Muscle layer of colon (tissue), 2 donors: ENCODE data around the gene CGB8.
"Not testable (repeated sequence)": the region's sequence is repeated elsewhere in the genome, so short reads cannot be mapped to it uniquely, and the experiment has no call there.

Experiments
- H3K27ac ChIP-seq: one replicate; pipeline ENCODE4 v1.7.0; 2013; ENCODE audit warnings: low read depth, mild to moderate bottlenecking, low read length, moderate library complexity
- H3K27me3 ChIP-seq, 2 donors: one replicate each; pipeline ENCODE4 v1.7.0; 2013; ENCODE audit warnings: low read length in 2 of 2, mild to moderate bottlenecking in 2 of 2; ENCODE audit not compliant: insufficient read depth in 2 of 2, control insufficient read depth in 1 of 2
- H3K36me3 ChIP-seq: one replicate; pipeline ENCODE4 v1.7.0; 2013; ENCODE audit warnings: mild to moderate bottlenecking, low read length; ENCODE audit not compliant: insufficient read depth
- H3K4me1 ChIP-seq: one replicate; pipeline ENCODE4 v1.7.0; 2013; ENCODE audit warnings: mild to moderate bottlenecking, low read length; ENCODE audit not compliant: insufficient read depth
- H3K4me3 ChIP-seq, 2 donors: one replicate each; pipeline ENCODE4 v1.7.0; 2013; ENCODE audit warnings: low read length in 2 of 2, low read depth in 1 of 2, mild to moderate bottlenecking in 1 of 2, moderate library complexity in 1 of 2
- H3K9ac ChIP-seq: one replicate; pipeline ENCODE4 v1.7.0; 2013; ENCODE audit warnings: low read length
- H3K9me3 ChIP-seq: one replicate; pipeline ENCODE4 v1.7.0; 2013; ENCODE audit warnings: mild to moderate bottlenecking, low read length
- donor health status: abdominal sarcoma.
- donor health status: Adenocarcinoma of cecum.

Gene CGB8

GRCh38 chr19:49049011-49049410 lies at the start of gene CGB8:
Gene CGB8 (minus strand): TSS chr19:49049111. CDS start chr19:49048739, 372 bp downstream.
- H3K4me1 ChIP-seq, H3K9ac ChIP-seq, H3K27ac ChIP-seq, H3K36me3 ChIP-seq, H3K9me3 ChIP-seq, H3K4me3 ChIP-seq, H3K27me3 ChIP-seq: not testable (repeated sequence)

DNA sequence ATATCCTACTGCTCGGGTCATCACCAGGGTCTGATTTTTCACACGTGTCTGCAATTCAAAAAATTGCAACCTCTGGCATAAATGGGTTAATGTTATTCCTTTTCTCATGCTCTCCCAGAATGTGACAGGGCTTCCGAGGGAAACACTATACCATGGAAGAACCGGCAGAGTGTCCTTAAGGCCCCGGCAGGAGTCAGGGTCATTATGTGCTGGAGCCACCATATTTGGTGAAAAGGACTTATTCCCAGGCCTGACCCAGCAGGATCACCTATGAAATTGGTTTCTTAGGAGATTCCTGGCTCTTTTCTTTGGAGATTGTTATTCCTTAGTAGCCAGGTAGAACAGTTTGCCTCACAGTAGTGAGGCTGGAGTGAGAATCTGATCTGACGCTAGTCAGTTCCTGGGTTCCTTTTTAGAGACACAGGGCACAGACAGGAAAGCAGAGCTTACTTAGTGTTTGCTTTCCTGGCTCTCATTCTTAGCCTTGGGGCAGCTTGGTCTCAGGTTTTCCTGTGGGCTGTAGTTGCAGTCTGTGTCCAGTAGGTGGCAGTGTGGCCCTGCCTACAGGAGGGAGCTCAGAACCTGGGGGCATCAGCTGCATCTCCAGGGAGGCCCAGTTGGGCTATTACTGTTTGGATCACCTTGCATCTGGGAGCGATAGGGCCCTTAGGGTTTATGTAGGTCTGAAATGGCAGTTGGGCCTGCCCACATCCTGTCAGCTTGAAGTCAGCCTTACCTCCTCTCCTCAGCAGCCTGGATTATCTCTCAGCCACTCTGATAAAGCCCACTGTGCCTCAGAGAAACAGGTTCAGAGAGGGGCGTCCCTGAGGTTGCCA lies 48.8 kb upstream of the CGB8 start:
- H3K36me3 ChIP-seq, result peaks cover 68% of the 10 kb centered on the region
- H3K27ac ChIP-seq, result no peak overlapping the region
- H3K9ac ChIP-seq, result no peak overlapping the region
- H3K4me1 ChIP-seq, result peaks cover 4% of the 10 kb centered on the region
- H3K9me3 ChIP-seq, result no peaks in the 10 kb centered on the region
- no peaks in the 10 kb centered on the region for H3K27me3 ChIP-seq
- no peak overlapping the region for H3K4me3 ChIP-seq

- H3K27ac ChIP-seq, result no peak overlapping the region
- H3K27me3 ChIP-seq, result no peaks in the 10 kb centered on the region
- peaks cover 4% of the 10 kb centered on the region for H3K4me1 ChIP-seq
- H3K9ac ChIP-seq, result no peak overlapping the region
- no peak overlapping the region for H3K4me3 ChIP-seq
- H3K9me3 ChIP-seq, result no peaks in the 10 kb centered on the region
- H3K36me3 ChIP-seq, result peaks cover 68% of the 10 kb centered on the region
Observed at GRCh38 chr19:49094505-49095482, 45.9 kb upstream of the CGB8 start.

DNA sequence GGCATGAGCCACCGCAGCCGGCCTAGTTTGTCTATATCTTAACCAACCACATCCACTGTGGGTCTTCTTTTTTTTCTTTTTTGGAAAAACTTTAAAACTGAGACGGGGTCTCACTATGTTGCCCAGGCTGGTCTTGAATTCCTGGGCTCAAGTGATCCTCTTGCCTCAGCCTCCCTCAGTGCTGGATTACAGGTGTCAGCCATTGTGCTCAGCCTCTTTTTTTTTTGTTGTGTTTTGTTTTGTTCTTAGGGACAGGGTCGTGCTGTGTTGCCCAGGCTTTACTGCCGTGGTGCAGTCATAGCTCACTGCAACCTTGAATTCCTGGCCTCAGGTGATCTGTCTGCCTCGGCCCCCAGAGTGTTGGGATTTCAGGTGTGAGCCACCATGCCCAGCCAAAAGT lies 43.8 kb upstream of the CGB8 start:
- Histone ChIP-seq H3K4me3 (no peak overlapping the region), H3K27ac (no peak overlapping the region), H3K27me3 (no peaks in the 10 kb centered on the region), H3K9ac (no peak overlapping the region), H3K9me3 (no peaks in the 10 kb centered on the region), H3K36me3 (peaks cover 62% of the 10 kb centered on the region), H3K4me1 (peaks cover 10% of the 10 kb centered on the region)

GRCh38 chr19:49091391-49092038 lies 42.6 kb upstream of the CGB8 start:
- Histone ChIP-seq H3K36me3 (peaks cover 58% of the 10 kb centered on the region), H3K9ac (no peak overlapping the region), H3K9me3 (no peaks in the 10 kb centered on the region), H3K27me3 (no peaks in the 10 kb centered on the region), H3K27ac (no peak overlapping the region), H3K4me1 (peaks cover 16% of the 10 kb centered on the region), H3K4me3 (no peak overlapping the region)

DNA sequence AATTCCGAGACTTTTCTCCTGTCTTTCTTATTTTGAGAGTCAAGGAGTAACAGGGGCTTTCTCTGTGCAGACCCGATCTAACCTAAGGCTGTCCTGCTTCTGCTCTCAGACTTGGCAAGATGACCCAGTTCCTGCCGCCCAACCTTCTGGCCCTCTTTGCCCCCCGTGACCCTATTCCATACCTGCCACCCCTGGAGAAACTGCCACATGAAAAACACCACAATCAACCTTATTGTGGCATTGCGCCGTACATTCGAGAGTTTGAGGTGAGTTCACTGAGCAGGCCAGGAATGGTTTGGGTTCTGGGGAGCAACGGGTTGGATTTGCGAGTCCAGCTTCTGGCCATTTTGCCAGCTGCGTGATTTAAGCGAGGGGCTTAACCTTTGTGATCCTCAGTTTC lies 37.4 kb upstream of the CGB8 start:
- peak overlapping the region; percentile 96 for H3K27ac ChIP-seq

GRCh38 chr19:49085868-49086232 lies 36.9 kb upstream of the CGB8 start:
- Histone ChIP-seq H3K27ac (peak overlapping the region; percentile 96), H3K4me3 (peak overlapping the region; percentile 86 to 95), H3K4me1 (peaks cover 22% of the 10 kb centered on the region), H3K9ac (peak overlapping the region; percentile 57), H3K27me3 (no peaks in the 10 kb centered on the region), H3K36me3 (peaks cover 29% of the 10 kb centered on the region), H3K9me3 (no peaks in the 10 kb centered on the region)

More for the DNA sequence above, 37.4 kb upstream of the CGB8 start:
- no peaks in the 10 kb centered on the region for H3K9me3 ChIP-seq
- H3K4me1 ChIP-seq, result peaks cover 22% of the 10 kb centered on the region
- peak overlapping the region; percentile 86 to 95 for H3K4me3 ChIP-seq
- no peaks in the 10 kb centered on the region for H3K27me3 ChIP-seq
- peaks cover 33% of the 10 kb centered on the region for H3K36me3 ChIP-seq
- H3K9ac ChIP-seq, result peak overlapping the region; percentile 57

- Histone ChIP-seq H3K9me3 (no peaks in the 10 kb centered on the region), H3K9ac (peak within 1 kb of the TSS; percentile 57), H3K4me1 (peaks cover 22% of the 10 kb centered on the region), H3K4me3 (peak within 1 kb of the TSS; percentile 86 to 95), H3K27ac (peak within 1 kb of the TSS; percentile 96), H3K27me3 (no peaks in the 10 kb centered on the region), H3K36me3 (peaks cover 23% of the 10 kb centered on the region)
Observed at GRCh38 chr19:49085020-49085867, 36.3 kb upstream of the CGB8 start, which contains the start of gene SNRNP70. Gene SNRNP70 (plus strand): TSS chr19:49085451. CDS start chr19:49086415, 964 bp downstream.

DNA sequence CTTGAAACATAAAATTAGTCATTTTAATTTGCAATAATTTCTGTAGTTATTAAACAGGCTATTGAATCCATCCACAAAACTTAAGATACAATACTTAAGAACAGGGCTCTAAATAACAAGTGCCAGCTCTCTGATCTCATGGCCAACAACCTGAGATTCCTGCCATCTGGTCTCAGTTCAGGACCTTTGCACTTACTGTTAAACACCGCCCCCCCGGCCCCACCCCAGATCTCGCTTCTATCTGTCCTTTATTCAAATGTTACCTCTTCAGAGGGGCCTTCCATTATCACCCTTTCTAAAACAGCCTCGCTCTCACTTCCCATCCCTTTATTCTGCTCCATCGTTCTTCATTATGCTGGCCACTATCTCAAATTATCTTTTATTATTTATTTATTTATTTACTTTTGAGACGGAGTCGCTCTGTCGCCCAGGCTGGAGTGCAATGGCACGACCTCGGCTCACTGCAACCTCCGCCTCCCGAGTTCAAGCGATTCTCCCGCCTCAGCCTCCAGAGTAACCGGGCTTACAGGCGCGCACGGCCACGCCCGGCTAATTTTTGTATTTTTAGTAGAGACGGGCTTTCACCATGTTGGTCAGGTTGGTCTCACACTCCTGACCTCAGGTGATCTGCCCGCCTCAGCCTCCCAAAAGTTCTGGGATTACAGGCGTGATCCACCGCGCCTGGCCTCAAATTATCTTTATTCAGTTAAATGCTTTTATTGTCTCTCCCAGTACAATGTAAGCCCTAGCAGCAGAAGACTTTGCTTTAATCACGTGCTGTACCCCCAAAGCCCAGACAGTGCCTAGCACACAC lies 35.5 kb upstream of the CGB8 start:
- no peak overlapping the region for H3K9ac ChIP-seq
- H3K36me3 ChIP-seq, result peaks cover 18% of the 10 kb centered on the region
- H3K27ac ChIP-seq, result peak overlapping the region; percentile 96
- peak overlapping the region; percentile 42 to 86 for H3K4me3 ChIP-seq
- no peaks in the 10 kb centered on the region for H3K9me3 ChIP-seq
- H3K27me3 ChIP-seq, result no peaks in the 10 kb centered on the region
- H3K4me1 ChIP-seq, result peaks cover 22% of the 10 kb centered on the region

DNA sequence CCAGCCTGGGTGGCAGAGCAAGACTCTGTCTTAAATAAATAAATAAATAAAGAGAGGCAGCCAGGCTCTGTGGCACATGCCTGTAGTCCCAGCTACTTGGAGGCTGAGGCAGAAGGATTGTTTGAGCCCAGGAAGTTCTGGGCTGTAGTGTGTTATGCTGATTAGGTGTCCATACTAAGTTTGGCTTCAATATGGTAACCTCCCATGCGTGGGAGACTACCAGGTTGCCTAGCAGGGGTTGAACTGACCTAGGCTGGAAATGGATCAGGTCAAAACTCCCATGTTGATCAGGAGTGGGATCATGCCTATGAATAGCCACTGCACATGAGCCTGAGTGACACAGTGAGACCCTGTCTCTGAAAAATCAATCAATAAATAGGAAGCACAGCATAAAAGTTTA lies 32.4 kb upstream of the CGB8 start:
- Histone ChIP-seq H3K9me3 (no peaks in the 10 kb centered on the region), H3K4me1 (peaks cover 3% of the 10 kb centered on the region), H3K36me3 (no peaks in the 10 kb centered on the region), H3K27me3 (no peaks in the 10 kb centered on the region), H3K9ac (no peak overlapping the region), H3K4me3 (no peak overlapping the region), H3K27ac (no peak overlapping the region)
